ENCODE results near the gene PI16.

GRCh38 chr6:36947570-36948351 is 6.8 kb upstream of the PI16 start:
- TF ChIP-seq JUND (IDR thresholded peaks at IDR 0.05) (no peak), CTCF (IDR thresholded peaks at IDR 0.05) (no peak), RAD21 (IDR thresholded peaks at IDR 0.05; ENCODE audit: low read length) (no peak), ELF1 (IDR thresholded peaks at IDR 0.05) (no peak), FOXM1 (IDR thresholded peaks at IDR 0.05; ENCODE audit: low read depth) (no peak), USF2 (IDR thresholded peaks at IDR 0.05; ENCODE audit: borderline replicate concordance, low read depth, low read length) (no peak), EZH2phosphoT487 (IDR thresholded peaks at IDR 0.05; ENCODE audit: borderline replicate concordance, low read depth) (no peak), NFIC (IDR thresholded peaks at IDR 0.05; ENCODE audit: borderline replicate concordance) (no peak), CHD2 (IDR thresholded peaks at IDR 0.05; ENCODE audit: low read length, partially characterized antibody) (no peak)
